Measurements from ENCODE around the gene ARID1B. TPM values are rescaled to one million over a fixed set of nuclear protein-coding genes. Genes with fewer than 3 reads are reported as not detected.

ARID1B gene
- total and polyA plus RNA-seq, 2 of the 4 experiments (the other 2 are of a cell fraction): 14.5 to 20.1 TPM

DNA sequence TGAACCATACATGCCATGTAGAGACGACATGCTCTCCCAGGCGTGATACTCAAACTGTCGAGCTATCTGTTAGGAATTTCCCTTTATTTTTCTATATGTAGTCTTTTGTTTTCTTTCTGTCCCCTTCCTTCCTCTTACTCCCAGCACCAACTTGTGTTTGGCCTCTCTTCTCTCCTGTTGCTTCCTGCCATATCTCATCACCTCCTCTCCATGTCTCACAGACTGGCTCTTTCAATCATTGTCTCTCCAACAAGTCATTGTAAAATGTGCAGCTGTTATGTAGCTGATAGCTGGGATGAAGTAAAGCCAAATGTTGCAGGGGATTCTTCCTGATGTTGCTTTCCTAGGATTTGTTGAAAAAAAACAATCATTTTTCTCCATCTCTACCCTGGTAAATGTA, 311.7 kb downstream of the ARID1B start:
- intact Hi-C loops (cut with micrococcal nuclease): no loop called here
- peaks cover 23 to 50% of the 10 kb centered on the region in 2 experiments for H3K79me1 ChIP-seq (ENCODE audit: low read depth in 1 of 2, low read length in 2 of 2)
- H2AFZ ChIP-seq (replicated peaks; ENCODE audit: low read length, poor library complexity): no peak overlapping the region
- no peak overlapping the region for H4K5ac ChIP-seq (ENCODE audit: low read depth, low read length)
- H3K27ac ChIP-seq (ENCODE audit: insufficient read depth, low read length): no peak overlapping the region
- BruUV-seq (replicated peaks): no TSS peak
- H3K56ac ChIP-seq (ENCODE audit: extremely low read depth, insufficient read depth, low read length): no peak overlapping the region
- peaks cover 25% of the 10 kb centered on the region for H3K9me1 ChIP-seq (ENCODE audit: insufficient read depth, low read length)
- DNase-seq (no peak), ATAC-seq (ENCODE audit: low read depth) (no peak)
- H2AK9ac ChIP-seq (replicated peaks; ENCODE audit: low read depth, low read length, poor library complexity): no peak overlapping the region
- H3K9me3 ChIP-seq (ENCODE audit: control insufficient read depth, insufficient read depth, low read length): no peaks in the 10 kb centered on the region
- peaks cover 5% of the 10 kb centered on the region for H3K4me1 ChIP-seq (ENCODE audit: control insufficient read depth, insufficient read depth, low read length)
- no peak overlapping the region for H3K18ac ChIP-seq (ENCODE audit: low read depth, low read length)
- peaks cover 8% of the 10 kb centered on the region for H3K36me3 ChIP-seq (ENCODE audit: control insufficient read depth, insufficient read depth, low read length)
- H2BK120ac ChIP-seq (ENCODE audit: low read depth, low read length): no peak overlapping the region
- H3K27me3 ChIP-seq (ENCODE audit: control insufficient read depth, insufficient read depth, low read length): no peaks in the 10 kb centered on the region
- H3K4me2 ChIP-seq (ENCODE audit: low read depth, low read length): no peak overlapping the region
- no peak overlapping the region for H2BK15ac ChIP-seq (ENCODE audit: low read depth, low read length)
- in situ Hi-C loops (cut with MboI; ENCODE audit: low sequenced_read_pairs): no loop called here
- H4K20me1 ChIP-seq (ENCODE audit: insufficient read depth, low read length): no peaks in the 10 kb centered on the region; the same call in 1 of the 2 replicates
- ChIA-PET POLR2A (ENCODE audit: unreplicated experiment) (no interaction called here), CTCF (interaction anchor here (1.2 kb wide), 1 partner anchor 43 kb away, joined by 4 read pairs; no protein-coding TSS in a partner anchor)
- TF ChIP-seq CEBPB (IDR thresholded peaks at IDR 0.05; ENCODE audit: low read depth, low read length): no peak
- no peak for TF ChIP-seq MXI1 (IDR thresholded peaks at IDR 0.05; ENCODE audit: borderline replicate concordance, low read depth, low read length)
- no peak for TF ChIP-seq POLR2A (IDR thresholded peaks at IDR 0.05; ENCODE audit: low read depth, low read length)
- TF ChIP-seq, protein P1, sequence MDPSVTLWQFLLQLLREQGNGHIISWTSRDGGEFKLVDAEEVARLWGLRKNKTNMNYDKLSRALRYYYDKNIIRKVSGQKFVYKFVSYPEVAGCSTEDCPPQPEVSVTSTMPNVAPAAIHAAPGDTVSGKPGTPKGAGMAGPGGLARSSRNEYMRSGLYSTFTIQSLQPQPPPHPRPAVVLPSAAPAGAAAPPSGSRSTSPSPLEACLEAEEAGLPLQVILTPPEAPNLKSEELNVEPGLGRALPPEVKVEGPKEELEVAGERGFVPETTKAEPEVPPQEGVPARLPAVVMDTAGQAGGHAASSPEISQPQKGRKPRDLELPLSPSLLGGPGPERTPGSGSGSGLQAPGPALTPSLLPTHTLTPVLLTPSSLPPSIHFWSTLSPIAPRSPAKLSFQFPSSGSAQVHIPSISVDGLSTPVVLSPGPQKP (IDR thresholded peaks at IDR 0.05; ENCODE audit: borderline replicate concordance, low read depth, low read length): no peak
- no peak for TF ChIP-seq RAD21 (IDR thresholded peaks at IDR 0.05; ENCODE audit: low read length)
- H3K9ac ChIP-seq (ENCODE audit: low read depth, low read length): no peak overlapping the region
- no peak overlapping the region for H2BK20ac ChIP-seq (ENCODE audit: low read depth, low read length)
- no CpG with 5 or more reads among the region's 3 CpGs for WGBS, 2 experiments (ENCODE audit: extremely low coverage in 2 of 2, insufficient read length in 1 of 2)
- no peak overlapping the region for H2BK5ac ChIP-seq (ENCODE audit: low read depth, low read length, poor library complexity, severe bottlenecking)
- 0 out of 2 replicates have a peak overlapping the region, but pooled peaks have one; percentile 20 for H3K4ac ChIP-seq (ENCODE audit: low read depth, low read length)
- H3K4me3 ChIP-seq (ENCODE audit: insufficient read depth, low read depth, low read length): no peak overlapping the region
- H4K91ac ChIP-seq (ENCODE audit: insufficient read depth, low read depth, low read length): no peak overlapping the region
- H2AK5ac ChIP-seq (ENCODE audit: low read depth, low read length): no peak overlapping the region
- H3K23ac ChIP-seq (ENCODE audit: low read depth, low read length): peak overlapping the region; percentile 60; the same call in 1 of the 2 replicates
- dilution Hi-C loops (cut with HindIII; ENCODE audit: low sequenced_read_pairs, unreplicated experiment): no loop called here
- peak overlapping the region in 1 of 2 experiments; percentile 12; a peak in 1 of 4 replicates for H4K8ac ChIP-seq (ENCODE audit: low read depth in 2 of 2, low read length in 2 of 2)
- H3K14ac ChIP-seq (replicated peaks; ENCODE audit: low read depth, low read length): peak overlapping the region; percentile 76

Data from IMR-90 (cell line).